GM21515 (cell line): Measurements from ENCODE around the gene TRAPPC10.

Experiments
- ATAC-seq: cut with Tn5 transposase; IDR thresholded peaks from one replicate; pipeline ENCODE4 v1.9.1; 2021; ENCODE audit not compliant: unreplicated experiment

The TRAPPC10 gene

GRCh38 chr21:44058981-44059380, 46.9 kb downstream of the TRAPPC10 start:
- ATAC-seq: no peak

GRCh38 chr21:44059710-44060109, 47.6 kb downstream of the TRAPPC10 start:
- no peak for ATAC-seq

GRCh38 chr21:44062380-44062779, 50.3 kb downstream of the TRAPPC10 start:
- ATAC-seq: no peak

- ATAC-seq: no peak
Measured at GRCh38 chr21:44063151-44063912, 51.2 kb downstream of the TRAPPC10 start.

GRCh38 chr21:44064852-44065403, 52.8 kb downstream of the TRAPPC10 start:
- ATAC-seq: no peak

GRCh38 chr21:44065428-44065827, 53.3 kb downstream of the TRAPPC10 start:
- ATAC-seq: no peak

- ATAC-seq: no peak
Measured at GRCh38 chr21:44066116-44066515, 54.0 kb downstream of the TRAPPC10 start.

- ATAC-seq: no peak
Measured at GRCh38 chr21:44067011-44067839, 55.1 kb downstream of the TRAPPC10 start.

GRCh38 chr21:44070391-44070790, 58.3 kb downstream of the TRAPPC10 start:
- no peak for ATAC-seq

- ATAC-seq: no peak
Measured at GRCh38 chr21:44071359-44072104, 59.4 kb downstream of the TRAPPC10 start.

- ATAC-seq: no peak
Measured at GRCh38 chr21:44072111-44072510, 60.0 kb downstream of the TRAPPC10 start.

- ATAC-seq: no peak
Measured at GRCh38 chr21:44074315-44074958, 62.3 kb downstream of the TRAPPC10 start.

- ATAC-seq: no peak
Measured at GRCh38 chr21:44076316-44076715, 64.2 kb downstream of the TRAPPC10 start.

GRCh38 chr21:44078411-44078981, 66.4 kb downstream of the TRAPPC10 start:
- no peak for ATAC-seq

- ATAC-seq: no peak
Measured at GRCh38 chr21:44079446-44079845, 67.3 kb downstream of the TRAPPC10 start.

GRCh38 chr21:44079846-44080245, 67.7 kb downstream of the TRAPPC10 start:
- ATAC-seq: no peak

- no peak for ATAC-seq
Measured at GRCh38 chr21:44082648-44083440, 70.7 kb downstream of the TRAPPC10 start.

GRCh38 chr21:44083631-44084291, 71.7 kb downstream of the TRAPPC10 start:
- ATAC-seq: no peak
